ENCODE measurements around the gene DZIP1.

DZIP1 gene

DNA sequence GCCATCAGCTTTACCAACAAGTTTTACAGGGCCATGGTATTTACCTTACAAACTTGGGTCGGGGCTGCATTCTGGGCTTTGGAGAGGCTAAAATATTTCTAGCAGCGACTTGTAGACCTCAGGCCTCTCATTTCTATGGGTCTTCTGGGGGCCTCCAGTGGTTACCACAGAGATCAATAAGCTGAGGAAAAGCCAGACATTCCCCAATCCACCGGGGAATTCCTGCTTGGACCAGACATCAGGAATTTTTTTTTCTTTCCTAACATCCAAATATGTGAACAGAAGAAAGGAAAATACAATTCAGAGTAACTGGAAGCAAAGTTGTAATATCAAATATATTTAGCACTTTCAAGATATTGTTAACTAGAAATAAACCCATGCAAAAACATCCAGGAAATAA, 1.5 kb downstream of the DZIP1 start:
- DNase-seq (ENCODE audit: low read depth in 2 of 2) = no peak

DNA sequence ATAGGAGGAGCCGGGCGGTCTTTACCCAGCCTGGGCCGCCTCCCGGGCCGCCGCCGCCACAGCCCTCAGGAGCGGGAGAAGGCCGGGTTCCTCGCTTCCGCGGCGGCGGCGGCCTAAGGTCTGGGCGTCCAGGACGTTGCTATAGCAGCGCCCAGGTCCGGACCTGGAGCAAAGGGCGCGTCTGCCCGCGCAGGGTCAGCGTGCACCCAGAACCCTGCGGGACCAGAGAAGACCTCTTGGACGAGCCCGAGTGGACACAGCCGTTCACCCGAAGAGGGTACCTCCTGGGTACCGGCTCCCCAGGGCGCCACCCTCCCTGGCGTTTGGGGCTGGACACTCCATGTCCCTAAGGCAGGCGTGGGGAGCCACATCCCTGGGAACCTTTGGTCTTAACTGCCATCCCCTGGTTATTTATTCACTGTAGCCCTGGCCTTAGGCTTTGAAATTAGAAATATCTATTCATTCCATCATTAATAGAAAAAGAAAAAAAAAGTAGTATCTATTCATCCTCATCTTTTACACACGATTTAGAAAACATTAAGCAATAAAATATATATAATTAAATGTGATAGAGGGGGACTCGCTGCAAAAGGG, 2.4 kb downstream of the DZIP1 start:
- no peak for DNase-seq (ENCODE audit: low read depth in 2 of 2)

DNA sequence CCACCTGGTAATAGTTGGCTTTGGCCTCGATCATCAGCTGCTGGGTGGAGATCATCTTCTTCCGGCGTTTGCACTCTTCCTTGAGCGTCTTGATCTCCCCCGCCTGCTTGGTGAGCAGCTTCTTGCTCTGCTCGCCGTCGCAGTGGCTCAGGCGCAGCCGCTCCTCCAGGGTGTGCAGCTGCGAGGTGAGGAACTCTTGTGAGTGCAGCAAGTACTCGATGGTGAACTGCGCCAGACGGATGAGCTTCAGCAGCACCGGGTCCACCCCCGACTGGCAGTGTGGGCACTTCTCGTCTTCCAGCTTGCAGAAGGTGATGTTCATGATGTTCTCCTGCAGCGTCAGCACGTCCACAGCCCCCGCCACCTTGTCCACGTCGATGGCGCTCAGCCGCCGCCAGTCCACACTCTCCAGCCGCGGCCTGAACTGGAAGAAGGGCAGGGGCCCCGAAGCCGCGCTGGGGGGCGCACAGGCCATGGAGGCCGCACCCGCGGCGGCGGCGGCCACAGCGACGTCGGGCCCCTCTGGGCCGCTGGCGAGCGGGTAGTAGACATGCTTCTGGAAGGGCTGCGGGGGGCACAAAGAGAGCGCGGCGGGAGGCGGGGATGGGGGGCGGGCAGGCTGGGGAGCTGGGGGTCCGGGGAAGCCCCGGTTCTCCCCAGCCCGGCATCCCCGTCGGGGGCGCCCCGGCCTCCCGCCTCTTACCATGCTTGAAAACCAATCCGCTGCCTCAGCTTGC, 3.0 kb downstream of the DZIP1 start:
- DNase-seq (ENCODE audit: low read depth in 2 of 2) = no peak

DNA sequence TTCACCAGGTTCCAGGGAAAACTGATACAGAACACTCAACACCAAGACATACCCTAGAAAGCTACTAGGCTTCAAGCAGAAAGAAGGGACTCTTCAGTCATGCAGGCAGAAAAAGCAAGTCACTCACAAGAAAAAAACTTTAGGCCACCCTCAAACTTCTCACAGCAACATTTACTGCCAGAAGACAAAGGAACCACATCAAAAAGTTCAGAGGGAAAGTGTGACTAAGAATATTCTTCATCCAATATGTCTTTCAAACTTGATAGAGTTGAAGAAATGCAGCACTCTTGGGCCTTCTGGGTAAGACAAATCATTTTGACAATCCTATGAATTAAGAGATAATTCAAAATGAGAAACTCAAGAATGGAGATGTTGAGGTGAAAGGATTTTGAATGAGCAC, 7.7 kb downstream of the DZIP1 start:
- no peak for DNase-seq (ENCODE audit: low read depth in 2 of 2)

DNA sequence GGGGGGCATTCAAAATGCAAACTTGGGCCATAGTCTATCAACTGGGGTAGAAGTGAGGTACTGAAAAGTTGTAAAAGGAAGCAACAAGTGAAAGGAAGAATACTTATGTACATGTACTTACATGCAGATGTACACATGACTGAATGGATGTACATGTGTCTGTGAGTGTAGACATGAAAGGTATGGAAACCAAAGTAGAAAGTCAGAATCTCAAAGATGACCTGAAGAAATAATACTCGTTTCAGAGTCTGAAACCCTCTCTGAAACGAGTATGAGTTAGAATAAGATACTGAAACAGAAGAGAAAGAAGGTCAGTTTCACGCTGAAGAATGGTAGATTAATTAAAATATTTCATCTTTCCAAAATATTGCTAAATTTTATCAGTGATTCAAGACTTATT, 13.9 kb downstream of the DZIP1 start:
- no peak for DNase-seq (ENCODE audit: low read depth in 2 of 2)

DNA sequence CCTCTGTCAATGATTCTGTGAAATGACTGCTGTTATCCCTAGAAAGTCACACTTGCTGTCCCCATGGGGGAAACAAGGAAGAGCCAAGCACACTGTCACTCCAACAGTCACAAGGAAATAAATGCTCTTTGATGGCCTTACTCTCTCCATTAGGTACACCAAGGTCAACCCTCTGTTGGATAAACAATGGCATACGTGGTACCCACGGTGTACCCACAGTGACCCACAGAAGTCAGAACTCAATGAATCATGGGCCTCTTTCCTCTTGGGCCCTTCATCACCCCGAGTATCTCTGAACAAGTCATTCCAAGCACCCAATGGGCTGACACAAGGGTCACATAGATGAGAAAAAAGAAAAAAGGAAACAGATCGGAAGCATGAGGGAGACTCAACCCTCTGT, 15.4 kb downstream of the DZIP1 start:
- no peak for DNase-seq (ENCODE audit: low read depth in 2 of 2)

DNA sequence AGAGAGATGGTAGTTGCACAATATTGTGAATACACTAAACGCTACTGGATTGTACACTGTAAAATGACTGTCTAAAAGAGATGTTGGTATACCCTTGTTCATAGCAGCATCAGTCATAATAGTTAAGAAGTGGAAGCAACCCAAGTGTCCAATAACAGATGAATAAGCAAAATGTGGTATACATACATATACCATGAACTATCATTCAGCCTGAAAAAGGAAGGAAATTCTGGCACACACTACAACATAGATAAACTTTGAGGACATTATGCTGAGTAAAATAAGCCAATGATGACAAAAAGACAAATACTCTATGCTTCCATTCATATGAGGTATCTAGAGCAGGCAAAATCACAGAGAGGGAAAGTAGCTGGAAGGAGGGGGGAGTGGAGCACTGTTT, 16.0 kb downstream of the DZIP1 start:
- DNase-seq (ENCODE audit: low read depth in 2 of 2) = no peak

DNA sequence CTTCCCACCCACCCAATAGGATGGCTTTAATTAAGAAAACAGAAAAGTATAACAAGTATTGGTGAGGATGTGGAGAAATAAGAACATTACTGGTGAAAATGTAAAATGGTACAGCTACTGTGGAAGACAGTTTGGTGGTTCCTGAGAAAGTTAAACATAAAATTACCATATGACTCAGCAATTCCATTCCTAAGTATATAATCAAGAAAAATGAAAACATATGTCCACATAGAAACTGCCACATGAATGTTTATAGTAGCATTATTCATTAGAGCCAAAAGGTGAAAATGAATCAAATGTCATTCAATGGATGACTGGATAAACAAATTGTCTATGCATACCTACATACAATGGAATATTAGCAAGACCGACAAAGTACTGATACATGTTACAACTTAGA, 16.9 kb downstream of the DZIP1 start:
- DNase-seq (ENCODE audit: low read depth in 2 of 2) = no peak

DNA sequence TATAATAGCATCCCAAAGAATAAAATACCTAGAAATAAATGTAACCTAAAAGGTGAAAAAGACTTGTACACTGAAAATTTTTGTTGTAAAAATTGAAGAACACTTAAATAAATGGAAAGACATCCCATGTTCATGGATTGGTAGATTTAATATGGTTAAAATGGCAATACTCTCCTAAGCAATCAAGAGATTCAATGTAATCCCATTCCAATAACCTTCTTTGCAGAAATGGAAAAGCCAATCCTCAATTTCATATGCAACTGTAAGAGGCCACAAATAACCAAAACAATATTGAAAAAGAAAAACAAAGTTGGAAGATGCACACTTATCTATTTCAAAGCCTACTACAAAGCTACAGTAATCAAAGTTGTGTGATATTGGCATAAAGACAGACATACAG, 17.7 kb downstream of the DZIP1 start:
- DNase-seq (ENCODE audit: low read depth in 2 of 2) = no peak

DNA sequence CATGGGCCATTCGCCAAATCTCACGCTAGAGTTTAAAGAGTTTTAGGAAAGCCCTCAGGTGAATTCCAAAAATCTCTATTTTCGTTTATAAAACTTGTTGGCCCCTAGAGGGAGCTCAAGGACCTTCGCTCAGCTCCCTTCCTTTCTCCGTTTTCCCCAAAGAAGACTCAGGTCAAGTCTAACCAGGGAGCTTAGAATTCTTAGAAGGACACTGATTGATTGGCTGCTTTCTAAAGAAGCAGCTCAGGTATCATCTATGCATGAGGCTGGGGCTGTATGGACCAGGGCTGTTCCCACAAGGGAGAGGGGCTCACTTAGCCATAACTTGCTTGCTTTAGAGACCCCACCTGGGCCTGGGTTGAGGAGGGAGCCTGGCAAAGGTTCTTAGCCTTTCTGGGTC, 20.5 kb downstream of the DZIP1 start:
- no peak for DNase-seq (ENCODE audit: low read depth in 2 of 2)

DNA sequence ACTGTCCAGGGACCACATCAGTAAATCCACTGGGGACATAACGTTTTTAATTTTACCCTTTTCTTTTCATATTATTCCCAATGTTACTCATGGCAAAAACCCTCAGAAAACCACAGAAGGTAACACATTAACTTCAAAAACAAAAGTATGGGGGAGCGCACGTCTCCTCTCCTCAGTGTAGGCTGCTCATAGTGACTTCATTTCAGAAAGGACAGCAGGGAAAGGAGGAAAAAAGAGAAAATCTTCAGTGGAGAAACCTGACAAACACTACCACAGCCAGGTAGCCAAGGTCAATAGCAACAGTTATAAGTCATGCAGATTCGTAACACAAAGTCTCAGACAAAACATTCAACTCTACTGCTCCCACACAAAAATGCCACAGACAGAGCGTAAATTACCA, 21.4 kb downstream of the DZIP1 start:
- DNase-seq (ENCODE audit: low read depth in 2 of 2) = no peak

DNA sequence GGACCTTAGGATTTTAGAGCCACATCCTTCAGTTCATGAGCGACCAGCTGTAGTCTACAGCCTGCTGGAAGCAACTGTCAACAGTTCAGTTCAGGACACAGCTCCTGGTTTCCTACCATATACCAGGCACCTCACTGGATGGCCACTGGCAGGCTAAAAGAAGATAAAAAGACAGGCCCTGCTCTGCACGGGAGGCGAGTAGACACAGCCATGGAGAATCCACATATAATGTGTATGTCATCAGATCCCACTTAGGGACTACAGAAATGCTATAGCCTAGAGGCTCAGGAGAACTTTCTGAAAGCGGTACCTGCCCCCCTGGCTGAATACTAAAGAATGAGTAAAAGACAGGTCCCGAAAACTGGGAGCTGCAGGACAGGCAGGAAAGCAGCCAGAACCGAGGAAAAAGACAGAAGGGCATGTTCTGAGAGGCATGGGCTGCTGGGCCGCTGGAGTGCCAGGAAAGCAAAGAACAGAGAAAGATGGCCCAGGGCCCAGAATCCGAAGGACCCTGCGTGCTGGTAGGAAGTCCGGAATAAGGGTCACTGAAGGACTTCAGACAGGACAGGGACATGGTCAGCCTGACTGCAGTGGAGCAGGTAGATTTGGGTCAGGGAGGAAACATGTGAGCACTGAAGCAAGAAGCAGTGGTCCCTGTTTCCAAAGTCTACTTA, 23.5 kb downstream of the DZIP1 start:
- DNase-seq (ENCODE audit: low read depth in 2 of 2) = no peak

DNA sequence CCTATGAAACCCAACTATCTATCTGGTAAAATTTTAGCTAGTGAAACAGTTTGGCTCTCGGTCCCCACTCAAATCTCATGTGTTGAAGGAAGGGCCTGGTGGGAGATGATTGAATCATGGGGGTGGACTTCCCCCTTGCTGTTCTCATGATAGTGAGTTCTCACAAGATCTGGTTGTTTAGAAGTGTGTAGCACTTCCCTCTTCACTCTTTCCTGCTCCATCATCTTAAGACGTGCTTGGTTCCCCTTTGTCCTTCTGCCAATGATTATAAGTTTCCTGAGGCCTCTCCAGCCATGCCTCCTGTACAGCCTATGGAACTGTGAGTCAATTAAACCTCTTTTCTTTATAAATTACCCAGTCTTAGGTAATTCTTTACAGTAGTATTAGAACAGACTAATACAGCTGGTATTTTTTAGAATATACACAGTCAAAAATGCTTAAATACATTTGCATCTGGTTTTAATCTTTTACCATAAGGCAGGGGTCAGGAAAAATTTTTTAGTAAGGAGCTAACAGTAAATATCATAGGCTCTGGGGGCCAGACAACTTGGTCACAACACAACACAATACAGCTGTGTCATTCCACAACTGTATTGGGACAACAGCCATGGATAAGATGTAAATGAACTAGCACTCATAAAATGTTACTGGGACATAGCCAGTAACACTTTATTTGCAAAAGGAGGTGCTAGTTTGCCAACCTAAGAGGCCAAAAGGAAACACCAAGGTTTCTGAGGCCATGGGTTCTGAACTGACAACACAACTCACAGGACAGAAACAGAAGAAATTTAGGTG, 24.3 kb downstream of the DZIP1 start:
- DNase-seq (ENCODE audit: low read depth in 2 of 2) = no peak

DNA sequence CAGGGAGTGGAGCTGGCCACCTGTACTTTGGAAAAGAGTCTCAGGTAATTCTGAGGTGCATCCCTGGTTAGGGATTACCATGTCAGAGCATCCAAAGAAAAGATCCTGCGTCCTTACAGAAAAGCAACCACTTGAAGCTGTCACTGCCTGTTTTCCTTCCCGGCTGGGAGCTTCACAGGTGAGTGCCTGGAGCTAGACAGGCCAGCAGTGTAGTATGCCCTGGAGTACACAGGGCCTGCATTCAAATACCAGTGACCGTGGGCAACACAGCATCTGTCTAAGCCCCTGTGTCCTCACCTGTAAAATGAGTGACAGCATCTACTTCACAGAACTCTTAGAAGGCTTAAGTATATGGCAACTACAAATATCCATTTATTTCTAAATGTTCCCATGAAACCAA, 29.0 kb downstream of the DZIP1 start:
- DNase-seq (ENCODE audit: low read depth in 2 of 2) = no peak

DNA sequence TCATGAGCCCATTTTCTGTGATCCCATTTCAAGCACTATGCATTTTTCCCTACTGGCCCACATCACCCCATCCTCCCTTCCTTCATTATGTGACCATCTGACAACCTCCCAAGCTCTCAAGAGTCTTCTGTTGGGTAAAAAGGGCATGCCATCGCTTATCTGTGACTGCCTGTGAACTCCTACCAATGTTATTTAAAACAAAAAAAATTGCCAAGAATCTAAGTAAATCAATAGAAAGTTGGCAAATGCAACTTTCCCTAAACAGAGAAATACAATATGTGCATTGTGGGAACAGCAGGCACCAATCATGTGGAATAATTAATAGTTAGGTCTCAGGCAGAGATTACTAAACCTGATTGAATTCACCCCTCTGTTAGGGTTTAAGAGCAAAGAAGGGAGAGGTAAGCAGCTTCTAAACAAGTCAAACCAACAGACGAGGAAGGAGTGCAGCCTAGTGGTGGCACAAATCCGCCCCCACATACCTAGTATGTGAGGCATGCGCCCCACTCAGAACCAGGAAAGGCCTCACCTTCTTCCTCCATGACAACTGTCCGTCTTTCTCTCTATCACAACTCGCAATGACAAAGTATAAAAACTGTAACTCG, 29.8 kb downstream of the DZIP1 start:
- no peak for DNase-seq (ENCODE audit: low read depth in 2 of 2)

DNA sequence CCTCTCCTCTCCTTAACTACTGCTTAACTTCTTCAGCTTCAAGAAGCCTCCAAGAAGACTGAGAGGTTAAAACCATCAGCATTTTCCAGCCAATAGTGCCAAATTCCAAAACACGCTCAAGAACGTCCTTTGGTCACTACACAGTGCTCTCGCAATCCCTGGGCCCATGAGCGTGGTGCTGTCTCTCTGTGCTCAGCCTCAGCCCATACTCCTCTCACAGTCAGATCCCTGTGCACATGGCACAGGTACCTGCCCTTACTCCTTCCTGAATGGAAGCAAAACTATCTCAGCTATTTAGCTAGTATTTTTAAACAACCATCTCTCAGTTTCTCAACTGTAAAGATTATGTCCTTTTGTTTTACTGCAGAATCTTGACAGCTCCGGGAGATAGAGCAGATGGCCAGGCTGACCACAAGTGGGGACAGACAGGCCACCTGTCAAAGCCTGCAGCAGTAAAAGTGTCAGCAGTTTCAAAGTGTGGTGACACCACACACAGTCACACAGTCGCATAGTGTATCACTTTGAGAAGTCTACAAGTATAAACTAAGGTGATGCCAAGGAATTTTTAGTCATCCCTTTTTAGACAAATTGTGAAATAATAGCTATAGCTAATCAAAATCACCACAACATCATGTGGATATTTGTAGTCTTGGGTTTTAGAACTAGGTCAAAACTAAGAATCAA, 35.7 kb downstream of the DZIP1 start:
- no peak for DNase-seq (ENCODE audit: low read depth in 2 of 2)

DNA sequence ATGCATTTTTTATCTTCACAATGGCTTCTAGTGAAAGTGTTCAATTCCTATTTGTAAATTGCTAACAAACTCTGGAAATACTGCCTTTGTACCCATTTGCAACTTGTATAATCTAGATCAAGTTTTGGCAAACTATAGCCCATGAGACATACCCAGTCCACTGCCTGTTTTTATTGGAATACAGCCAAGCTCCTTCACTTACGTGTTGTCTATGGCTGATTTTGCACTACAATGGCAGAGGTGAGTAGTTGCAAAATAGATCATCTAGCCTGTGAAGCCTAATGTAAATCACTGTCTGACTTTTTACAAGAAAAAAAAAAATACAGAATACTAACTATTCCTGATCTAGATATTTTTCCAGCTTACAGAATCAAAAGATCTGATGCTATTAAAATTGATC, 37.1 kb downstream of the DZIP1 start:
- no peak for DNase-seq (ENCODE audit: low read depth in 2 of 2)

DNA sequence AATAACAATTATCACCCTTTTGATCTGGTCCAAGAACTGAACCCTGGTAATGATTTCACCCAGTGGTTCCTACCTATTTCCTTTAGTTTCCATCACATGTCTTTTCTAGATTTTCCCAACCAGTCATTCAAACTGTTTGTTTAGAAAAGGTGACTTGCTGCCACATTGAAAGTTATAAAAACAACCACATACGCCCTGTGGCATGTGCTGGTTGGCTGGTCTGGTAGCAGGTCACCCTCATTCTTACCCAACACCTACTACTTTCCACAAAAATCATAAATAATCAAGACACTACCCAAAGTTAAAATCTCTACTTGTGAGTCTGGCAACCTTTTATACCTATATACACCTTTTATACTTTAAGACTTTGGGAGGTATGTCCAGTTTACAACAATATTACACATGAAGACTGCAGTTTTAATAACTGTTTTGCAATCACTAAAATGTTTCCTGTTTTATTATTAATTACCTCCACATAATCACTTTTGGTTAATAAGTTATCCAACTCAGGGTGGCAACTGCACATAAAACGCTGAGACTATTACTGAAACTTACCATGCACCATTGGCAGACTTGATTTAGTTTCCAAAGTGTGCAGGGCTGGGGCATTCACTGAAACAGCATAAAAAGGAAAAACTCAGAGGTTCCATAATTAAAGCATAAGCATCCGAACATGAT, 38.9 kb downstream of the DZIP1 start:
- no peak for DNase-seq (ENCODE audit: low read depth in 2 of 2)

DNA sequence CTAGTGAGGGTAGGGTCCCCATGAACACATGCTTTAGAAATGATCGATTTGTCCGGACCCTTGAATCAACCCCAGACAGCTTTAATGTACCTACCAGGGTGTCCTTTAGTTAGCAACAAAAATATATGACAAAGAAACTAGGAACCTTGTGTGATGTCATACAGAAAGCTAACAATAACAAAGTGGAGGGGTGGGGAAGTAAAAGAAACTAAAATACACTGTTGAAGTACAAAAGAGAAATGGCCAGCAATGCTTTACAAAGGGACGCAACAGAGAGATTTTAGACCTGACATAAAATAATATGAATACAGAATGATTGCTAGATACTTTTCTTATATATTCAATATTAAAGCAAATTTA, 40.0 kb downstream of the DZIP1 start:
- DNase-seq (ENCODE audit: low read depth in 2 of 2) = no peak

DNA sequence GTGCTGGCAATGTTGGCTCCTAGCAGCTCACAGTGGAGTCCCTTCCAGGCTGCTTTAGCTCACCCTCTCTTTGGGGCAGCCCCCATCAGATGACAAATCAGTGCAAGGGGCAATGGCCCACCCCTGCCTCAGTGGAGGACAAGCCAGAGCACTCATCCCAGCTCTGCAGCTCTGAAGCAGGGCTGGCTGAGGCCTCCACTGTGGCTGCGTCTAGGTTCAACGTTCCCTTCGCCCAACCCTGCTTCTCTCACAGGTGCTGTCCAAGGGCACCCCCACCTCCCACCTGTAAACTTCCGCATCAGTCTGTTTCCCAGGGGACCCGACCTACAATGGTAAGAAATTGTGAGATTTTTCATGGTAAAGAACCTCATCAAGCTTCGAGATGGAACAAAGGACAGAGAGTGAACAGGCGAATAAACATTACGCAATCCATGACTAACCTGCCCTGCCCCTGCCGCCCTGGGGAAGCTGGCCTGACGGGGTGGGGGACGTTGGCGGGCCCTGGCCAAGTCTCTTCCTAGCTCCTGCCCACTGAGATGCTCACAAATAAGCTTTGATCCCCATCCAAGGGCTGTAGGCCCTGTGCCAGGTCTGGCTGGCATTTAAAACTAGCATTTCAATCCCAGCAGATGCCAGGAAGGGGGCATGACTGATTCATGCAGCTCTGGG, 40.5 kb downstream of the DZIP1 start:
- DNase-seq (ENCODE audit: low read depth in 2 of 2) = no peak

DNA sequence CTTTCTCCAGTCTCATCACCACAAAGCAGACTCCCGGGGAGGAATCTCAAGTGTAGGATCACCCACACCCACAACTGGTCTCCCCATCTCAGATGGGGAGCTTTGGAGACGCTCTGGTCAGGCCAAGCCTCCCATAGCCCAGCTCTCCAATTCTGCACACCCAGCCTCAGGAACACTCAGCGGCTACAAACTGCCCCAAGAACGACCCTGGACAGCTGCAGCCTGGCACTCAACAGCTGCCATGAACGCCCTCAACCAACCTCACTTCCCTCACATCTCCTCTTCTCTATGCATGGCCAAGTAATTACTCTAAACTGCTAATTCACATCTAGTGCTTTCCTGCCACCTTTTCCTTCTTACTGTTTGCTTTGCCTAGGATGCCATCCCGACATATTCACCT, 42.6 kb downstream of the DZIP1 start:
- no peak for DNase-seq (ENCODE audit: low read depth in 2 of 2)

Data from stimulated activated CD8-positive, alpha-beta memory T cell treated with anti-CD3 and anti-CD28 coated beads, Interleukin-2, amount 100 ng/mL, for 48 hours (primary cell).